HG03095 (cell line): Measurements from ENCODE around the gene MAP3K15.
"Not testable (repeated sequence)": the region's sequence is repeated elsewhere in the genome, so short reads cannot be mapped to it uniquely, and the experiment has no call there.

Source experiments
- ATAC-seq: cut with Tn5 transposase; IDR thresholded peaks from one replicate; pipeline ENCODE4 v1.9.1; 2021; ENCODE audit warnings: moderate library complexity; ENCODE audit not compliant: unreplicated experiment

MAP3K15 gene

DNA sequence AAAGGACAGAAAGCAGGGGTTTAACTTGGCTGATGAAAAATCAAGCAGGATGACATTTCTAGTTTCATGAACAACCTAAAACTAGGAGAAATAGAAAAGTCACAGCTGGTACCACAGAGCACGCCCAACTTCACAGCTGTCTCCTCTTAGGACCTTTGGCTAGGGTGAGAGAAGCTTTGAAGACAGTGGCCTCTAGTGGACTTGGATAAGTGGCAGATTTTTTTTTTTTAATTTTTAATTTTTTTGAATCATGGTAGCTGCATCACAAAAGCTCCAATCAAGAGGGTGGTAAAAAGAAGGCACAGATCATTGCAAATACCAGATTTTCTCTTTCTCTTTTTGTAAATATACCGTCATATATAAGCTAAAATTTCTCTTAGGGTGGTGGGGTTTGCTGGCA, 20.2 kb upstream of the MAP3K15 start:
- no peak for ATAC-seq

DNA sequence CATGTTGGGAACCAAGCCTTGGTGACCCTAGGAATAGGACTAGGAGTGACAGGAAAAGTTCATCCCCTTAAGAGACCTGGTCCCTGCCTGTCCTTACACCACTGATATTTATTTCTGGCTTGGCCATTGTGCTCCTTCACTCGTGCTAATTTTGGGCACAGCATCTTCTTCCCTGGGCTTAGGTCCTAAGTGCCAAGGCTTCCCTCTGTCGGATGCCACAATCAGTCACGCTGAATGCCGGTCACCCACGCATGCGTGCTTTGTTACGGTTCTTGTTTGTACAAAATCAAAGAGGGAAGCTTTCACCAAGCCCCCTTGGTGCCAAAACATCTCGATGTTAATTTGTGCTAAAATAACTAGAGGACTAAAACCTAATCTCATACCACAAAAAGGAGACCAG, 17.4 kb upstream of the MAP3K15 start:
- no peak for ATAC-seq

DNA sequence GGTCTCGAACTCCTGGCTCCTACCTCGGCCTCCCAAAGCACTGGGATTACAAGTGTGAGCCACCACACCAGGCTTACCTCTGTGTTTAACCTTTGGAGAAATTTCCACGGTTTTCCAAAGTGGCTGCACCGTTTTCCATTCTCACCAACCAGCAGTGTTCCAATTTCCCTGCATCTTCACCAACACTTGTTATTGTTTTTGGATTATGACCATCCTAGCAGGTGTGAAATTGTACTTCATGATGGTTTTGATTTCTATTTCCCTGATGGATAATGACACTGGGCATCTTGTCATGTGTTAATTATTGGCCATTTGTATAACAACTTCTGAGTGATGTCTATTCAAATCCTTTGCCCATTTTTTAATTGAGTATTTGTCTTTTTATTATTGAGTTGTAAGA, 2.7 kb upstream of the MAP3K15 start:
- no peak for ATAC-seq

DNA sequence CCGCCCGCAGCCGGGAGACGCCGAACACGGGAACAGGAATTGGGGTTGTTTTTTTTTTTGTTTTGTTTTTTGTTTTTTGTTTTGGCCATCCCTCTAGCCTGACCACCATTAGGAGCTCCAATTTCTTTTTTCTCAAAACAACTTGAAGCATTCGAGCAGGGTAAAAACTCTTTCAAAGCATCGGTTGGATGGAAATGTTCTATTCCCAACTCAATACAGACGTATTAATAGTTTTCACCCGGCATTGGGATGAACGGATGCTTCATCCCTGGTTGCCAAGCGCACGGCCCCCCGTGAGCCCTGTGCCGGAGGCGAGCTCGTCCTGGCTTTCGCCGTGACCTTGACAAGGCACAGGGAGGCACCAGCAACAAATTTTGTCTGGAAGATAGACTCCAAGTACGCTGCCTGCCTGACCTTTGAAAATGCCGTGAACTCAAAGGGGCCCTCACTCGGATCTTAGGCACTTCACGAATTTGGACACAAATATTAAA, 352 bp upstream of the MAP3K15 start:
- ATAC-seq = no peak

DNA sequence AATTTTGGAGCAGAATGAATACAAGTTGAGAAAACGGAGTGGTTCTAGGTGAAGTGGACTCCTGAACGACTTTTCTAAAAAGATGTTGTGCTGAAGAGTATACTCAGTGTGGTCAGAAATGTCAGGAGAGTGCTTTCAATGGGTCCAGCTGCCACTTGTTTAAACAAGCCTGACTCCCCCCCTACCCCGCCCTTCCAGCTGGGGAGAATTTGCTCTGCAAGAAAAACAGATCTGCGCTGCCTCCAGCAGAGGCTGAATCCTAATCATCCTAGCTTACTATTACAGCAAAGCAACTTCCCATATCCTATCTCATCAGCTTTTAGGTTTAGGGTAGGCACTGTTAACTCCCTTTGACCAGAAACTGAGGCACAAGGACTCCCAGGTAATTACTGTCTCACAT, 1.9 kb downstream of the MAP3K15 start:
- ATAC-seq = no peak

DNA sequence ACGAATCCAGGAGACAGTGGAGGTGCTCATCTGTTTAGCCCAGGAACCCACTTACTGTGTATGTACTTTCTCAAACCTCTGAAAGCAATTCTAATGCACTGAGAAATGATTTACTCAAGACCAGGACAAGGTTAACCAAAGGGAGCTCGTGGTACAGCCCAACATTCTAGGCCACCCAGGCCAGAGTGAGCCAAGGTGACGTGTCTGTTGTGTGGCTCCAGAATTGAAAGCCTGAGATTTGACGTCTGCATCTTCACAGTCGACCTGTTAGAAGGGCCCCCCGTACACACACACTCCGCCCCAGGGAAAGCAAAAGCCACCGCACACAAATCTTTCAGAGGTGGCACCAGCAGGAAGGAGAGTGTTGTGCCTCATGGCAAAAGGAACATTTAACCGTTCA, 2.3 kb downstream of the MAP3K15 start:
- ATAC-seq = no peak

DNA sequence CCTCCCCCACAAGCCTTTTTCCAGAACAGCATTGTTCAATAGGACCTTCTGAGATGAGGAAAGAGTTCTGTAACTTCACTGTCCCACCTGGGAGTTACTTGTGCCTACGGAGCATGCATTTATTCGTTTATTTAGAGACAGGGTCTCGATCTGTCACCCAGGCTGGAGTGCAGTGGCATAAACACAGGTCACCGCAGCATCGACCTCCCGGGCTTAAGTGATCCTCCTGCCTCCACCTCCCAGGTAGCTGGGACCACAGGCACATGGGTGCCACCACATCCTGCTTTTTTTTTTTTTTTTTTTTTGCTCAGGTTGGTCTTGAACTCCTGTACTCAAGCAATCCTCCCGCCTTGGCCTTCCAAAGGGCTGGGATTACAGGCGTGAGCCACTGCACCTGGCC, 2.9 kb downstream of the MAP3K15 start:
- no peak for ATAC-seq

DNA sequence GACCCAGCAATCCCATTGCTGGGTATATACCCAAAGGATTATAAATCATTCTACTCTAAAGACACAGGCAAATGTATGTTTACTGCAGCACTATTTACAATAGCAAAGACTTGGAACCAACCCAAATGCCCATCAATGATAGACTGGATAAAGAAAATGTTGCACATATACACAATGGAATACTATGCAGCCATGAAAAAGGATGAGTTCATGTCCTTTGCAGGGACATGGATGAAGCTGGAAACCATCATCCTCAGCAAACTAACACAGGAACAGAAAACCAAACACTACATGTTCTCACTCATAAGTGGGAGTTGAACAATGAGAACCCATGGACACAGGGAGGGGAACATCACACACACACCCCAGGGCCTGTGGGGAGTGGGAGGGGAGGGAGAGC, 3.5 kb downstream of the MAP3K15 start:
- ATAC-seq = not testable (repeated sequence)

DNA sequence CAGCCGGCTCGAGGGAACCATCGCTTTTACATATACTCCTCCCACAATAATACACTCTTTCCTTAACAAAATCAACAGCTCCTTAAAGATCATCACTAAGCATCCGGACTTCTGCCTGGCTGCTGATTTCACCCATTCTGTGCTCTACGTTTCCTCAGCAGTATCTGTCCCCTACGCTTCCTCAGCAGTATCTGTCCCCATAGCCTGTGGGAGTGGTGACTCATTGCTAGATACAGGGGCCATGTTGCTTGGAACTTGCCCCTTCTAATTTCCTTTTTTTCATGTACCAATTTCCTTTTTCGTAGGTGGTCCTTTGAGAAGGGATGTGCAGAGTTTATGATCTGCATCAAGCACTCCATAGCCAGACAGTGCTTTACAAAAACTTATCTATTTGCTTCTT, 18.6 kb downstream of the MAP3K15 start:
- no peak for ATAC-seq

DNA sequence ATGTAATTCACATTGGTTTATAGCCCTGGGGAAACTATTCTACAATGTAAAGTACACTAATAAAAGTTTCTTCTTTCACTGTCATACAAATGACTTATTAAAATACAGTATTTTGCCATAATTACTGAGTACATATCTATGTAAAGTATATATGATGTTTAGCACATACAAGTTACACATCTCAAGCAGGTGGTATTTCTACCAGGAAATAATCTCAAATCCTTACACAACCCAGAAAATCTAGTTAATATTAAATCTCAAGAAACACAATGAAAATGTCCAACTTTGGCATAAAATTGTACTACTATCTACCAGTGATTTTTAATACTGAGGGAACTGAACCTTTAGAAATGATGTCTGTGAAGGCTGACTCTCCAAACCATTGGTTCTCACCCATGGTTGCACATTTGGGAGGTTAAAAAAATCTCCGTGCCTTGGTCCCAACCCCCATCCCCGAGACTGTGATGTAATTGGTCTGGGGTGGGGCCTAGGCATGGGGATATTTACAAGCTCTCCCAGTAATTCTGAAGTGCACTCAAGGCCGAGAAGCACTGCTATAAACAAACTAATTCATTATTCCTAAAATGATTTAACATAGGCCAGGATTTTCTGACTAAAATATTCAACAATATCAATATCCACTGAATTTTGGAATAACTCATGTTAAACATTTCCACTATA, 27.6 kb downstream of the MAP3K15 start:
- no peak for ATAC-seq

DNA sequence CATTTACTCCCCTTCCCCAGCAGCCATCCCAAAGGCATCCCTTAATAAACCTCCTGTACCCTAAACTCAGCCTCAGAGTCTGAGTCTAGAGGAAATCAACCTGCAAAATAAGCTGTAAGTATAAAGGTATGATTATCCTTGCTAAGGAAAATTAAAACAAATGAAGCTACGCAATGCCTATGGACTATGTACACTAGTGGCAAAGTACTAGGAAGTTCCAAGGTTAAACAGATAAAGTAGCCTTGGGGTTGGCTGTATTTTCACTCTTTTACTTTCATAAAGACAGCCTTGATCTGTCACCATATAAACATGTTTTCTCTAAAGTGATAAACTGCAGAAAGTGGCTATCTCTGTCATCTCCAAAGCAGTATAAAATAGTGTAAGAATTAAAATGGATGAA, 35.9 kb downstream of the MAP3K15 start:
- no peak for ATAC-seq

DNA sequence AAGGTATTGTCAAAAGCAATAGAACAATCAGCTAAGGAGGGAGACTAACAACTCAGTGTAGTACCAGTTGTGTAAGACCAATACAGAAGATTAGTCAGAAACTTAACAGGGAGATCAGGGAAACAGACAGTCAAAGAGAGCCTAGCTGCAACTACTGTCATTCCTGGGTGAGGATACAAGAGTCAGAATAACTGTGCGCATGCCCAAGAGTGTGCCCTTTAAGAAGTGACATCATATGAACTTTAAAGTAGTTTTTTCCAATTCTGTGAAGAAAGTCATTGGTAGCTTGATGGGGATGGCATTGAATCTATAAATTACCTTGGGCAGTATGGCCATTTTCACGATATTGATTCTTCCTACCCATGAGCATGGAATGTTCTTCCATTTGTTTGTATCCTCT, 46.9 kb downstream of the MAP3K15 start:
- ATAC-seq = not testable (repeated sequence)

DNA sequence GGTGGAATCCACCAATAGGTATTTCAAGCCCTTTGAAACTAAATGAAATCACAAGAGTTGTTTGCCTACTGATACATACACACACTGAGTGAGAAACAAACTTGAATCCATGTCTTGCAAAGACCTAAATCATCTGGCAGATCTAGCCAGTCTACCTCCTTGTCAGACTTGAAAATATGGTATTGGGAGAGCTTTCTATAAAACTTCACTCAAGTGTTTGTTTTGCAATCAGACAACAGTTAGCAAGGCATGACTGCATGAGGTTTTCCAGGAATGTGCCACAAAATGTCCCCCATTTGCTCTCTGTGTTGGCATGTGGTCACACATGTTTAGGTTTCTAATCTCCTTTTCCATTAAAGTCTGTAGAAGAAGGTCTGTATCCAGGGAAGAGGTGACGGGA, 52.4 kb downstream of the MAP3K15 start:
- ATAC-seq = no peak

DNA sequence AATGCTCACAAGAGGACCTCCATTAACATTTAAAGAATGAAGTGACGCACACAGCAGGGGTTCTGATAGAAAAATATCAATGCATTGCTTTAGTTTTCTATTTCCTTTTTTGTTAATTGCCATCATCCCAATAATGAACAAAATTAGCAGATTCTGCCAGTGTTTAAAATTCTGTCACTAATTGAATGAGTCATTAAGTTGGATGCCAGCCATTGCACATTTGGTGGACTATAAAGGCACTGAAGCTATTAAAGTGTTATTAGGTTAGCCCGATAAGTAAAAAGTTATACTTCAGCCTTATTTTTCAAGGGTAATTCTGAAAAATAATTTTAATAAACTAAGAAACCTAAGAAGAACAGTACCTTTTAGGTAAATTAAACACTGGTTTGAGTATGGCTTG, 53.1 kb downstream of the MAP3K15 start:
- ATAC-seq = no peak

DNA sequence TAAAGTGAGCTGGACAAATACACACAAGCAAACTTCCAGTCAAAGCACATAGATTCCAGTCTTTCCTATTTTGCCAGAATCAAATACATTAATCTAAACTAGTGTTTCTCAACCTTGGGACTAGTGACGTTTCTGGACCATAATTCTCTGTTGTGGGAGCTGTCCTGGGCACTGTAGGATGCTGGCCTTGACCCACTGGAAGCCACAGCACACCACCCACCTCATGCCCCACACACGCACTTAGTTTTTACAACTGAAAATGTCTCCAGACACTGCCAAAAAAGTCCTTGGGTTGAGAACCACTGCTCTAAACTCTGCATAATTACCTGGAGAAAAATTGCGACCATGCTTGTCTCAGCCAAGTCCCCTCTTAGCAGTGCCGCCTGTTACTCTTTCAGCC, 57.6 kb downstream of the MAP3K15 start:
- no peak for ATAC-seq

DNA sequence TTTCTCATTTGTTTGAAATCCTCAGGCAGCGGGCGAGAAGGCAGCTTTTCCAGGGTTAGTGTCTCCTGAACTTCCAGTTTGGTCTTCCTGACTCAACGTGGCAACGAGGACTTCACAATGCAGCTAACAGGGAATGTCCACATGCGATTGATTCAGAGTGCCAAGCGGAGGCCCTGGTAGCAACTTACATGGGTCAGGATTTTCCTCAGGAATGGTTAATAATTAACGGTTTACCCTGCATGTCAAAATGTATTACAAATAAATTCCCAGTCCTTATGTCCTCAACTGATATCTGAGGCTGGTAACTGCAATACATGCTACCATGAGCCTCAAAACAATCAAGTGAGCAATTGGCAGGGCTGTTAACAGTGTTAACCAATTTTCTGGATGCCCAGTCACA, 67.2 kb downstream of the MAP3K15 start:
- ATAC-seq = no peak

DNA sequence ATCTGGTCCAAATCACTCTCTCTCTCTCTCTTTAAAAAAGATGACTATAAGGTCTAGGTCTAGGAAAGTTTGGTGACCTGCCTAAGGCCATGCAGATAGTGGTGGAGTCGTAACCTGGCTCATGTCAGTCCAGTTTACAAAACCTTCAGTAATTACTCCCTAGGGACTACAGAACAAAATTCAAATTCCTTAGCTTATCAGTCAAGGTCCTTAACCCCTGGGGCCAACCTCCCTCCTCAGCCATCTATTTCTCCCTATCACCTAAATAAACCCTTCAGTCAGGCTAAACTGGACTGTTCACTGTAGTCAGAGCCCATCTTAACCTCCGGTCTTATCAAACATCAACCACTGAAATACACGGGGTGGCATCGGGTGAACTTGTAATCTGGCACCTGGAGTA, 68.9 kb downstream of the MAP3K15 start:
- no peak for ATAC-seq

DNA sequence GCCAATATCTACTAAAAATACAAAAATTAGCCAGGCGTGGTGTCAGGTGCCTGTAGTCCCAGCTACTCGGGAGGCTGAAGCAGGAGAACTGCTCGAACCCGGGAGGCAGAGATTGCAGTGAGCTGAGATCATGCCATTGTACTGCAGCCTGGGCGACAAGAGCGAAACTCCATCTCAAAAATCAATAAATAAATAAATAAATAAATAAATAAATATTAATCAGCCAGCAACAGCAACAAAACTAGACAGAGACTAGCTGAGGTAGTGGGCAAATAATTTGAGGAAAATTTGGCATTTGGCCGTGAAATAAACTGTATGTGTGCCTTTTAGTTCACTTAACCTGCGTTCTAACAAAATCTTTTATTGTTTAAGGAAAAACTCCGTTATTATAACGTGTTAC, 69.5 kb downstream of the MAP3K15 start:
- not testable (repeated sequence) for ATAC-seq

DNA sequence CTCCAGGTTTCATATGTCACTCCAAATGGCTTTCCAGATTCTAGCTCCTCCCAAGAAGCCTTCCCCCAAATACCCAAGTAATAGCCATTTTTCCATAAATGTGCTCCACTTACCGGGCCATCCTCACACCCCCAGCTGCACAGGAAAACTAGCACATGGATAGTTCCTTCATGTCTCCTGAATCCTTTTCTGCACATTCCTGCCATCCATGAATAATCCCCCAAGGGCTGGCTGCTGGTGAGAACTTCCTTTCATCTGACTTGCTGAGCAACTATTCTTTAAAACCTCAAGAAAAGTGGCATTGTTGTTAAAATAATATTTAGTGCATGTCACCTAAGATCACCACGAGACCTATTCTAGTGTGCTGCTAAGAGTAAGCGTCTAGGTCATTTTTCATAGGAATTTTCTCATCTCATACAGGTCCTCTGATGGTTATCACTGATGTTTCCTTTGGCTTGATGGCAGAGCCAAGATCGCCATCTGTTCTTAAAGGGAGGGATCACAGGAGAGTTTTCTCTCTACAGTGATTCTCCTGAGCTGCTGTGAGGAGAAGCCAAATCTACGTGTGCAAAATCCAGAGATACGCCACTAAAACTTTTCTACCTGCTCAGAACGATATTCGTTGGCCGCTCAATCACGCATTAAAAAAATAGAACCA, 71.3 kb downstream of the MAP3K15 start:
- no peak for ATAC-seq

DNA sequence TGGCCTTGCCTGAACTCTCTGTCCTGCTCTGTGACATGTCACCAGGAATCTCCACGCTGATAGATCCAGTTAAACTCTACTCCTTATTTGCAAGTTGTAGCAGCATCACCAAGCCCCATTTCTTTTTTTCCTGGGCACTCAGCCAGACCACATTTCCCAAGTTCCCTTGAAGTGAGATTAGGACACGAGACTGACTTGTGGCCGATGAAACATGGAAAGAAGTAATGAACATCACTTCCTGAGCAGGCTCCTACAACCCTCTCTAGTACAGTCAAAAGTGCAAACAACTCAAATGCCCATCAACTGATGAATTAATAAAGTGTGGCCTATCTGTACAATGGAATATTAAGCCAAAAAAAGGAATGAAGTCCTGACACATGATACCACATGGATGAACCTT, 74.6 kb downstream of the MAP3K15 start:
- no peak for ATAC-seq

DNA sequence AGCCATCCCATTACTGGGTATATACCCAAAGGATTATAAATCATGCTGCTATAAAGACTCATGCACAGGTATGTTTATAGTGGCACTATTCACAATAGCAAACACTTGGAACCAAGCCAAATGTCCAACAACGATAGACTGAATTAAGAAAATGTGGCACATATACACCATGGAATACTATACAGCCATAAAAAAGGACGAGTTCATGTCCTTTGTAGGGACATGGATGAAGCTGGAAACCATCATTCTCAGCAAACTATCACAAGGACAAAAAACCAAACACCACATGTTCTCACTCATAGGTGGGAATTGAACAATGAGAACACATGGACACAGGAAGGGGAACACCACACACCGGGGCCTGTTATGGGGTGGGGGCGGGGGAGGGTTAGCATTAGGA, 92.6 kb downstream of the MAP3K15 start:
- not testable (repeated sequence) for ATAC-seq

DNA sequence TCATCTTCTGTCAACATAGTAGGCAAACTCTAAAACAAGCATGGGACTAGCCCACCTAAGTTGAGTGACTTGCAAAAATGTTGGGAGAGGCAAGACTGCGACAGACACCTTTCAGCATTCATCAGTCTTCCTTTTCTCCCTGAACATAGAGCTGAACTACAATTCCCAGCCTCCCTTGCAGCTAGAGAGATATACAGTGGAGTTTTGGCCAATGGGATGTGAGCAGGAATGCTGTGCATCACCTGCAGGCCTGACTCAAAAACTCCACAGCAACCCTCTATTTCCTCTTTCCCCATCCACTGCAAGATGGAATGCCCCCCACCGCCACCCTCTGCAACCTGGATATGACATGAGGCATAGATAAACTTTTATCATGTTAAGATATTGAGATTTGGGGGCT, 105.0 kb downstream of the MAP3K15 start:
- no peak for ATAC-seq

DNA sequence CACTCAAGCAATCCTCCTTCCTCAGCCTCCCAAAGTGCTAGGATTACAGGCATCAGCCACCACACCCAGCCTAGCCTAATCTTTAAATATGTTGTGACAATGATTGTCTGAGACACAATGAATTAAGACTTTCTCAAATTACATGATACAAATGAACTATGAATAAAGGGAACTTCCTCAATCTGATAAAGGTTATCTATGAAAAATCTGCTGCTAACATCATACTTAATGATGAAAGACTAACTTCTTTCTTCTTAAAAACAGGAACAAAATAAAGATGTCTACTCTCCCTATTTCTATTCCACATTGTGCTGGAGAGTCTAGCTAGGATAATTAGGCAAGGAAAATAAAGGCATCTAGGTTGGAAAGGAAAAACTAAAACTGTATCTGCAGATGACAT, 111.6 kb downstream of the MAP3K15 start:
- ATAC-seq = no peak
